HCT116 (cell line): ENCODE measurements around the gene COMTD1. TPM values are rescaled to one million over a fixed set of nuclear protein-coding genes. Genes with fewer than 3 reads are reported as not detected.

Experiments used
- ATAC-seq: fragments of 200-7000 bp; cut with Tn5 transposase; 2 replicates; pipeline ENCODE4 v1.9.1; 2020; ENCODE audit warnings: mild to moderate bottlenecking, moderate library complexity
- BruUV-seq: library from RNA; stranded (reverse); fragments of 400-500 nt; replicated peaks from 2 replicates; lab custom pipeline; 2021; lab: Mats Ljungman, UMichigan
- CTCF ChIA-PET: fragments of 300-600 bp; sonication (Branson Sonifier 250); formaldehyde crosslinking; loops from one replicate; lab custom pipeline; 2021; ENCODE audit warnings: antibody characterized with exemption; lab: Charles Lee
- POLR2A ChIA-PET: fragments of 300-600, 350-600 bp; sonication (Branson Sonifier 250); formaldehyde crosslinking; loops from one replicate; lab custom pipeline; 2021; ENCODE audit warnings: antibody characterized with exemption; lab: Charles Lee
- RAD21 ChIA-PET, 2 experiments: fragments of 300-600 bp; sonication (Branson Sonifier 250); formaldehyde crosslinking; loops; one replicate each; lab custom pipeline; 2023; ENCODE audit warnings: low total read pairs in 2 of 2; ENCODE audit not compliant: uncharacterized antibody in 2 of 2, unreplicated experiment in 2 of 2, low non-redundant PET in 1 of 2; lab: Charles Lee
- DNase-seq: peaks from one replicate; pipeline ENCODE4 v3.0.0-alpha.2; 2010; ENCODE audit warnings: low read depth, low spot score
- H2AFZ ChIP-seq: fragments of 200-600 bp; shearing (Covaris generic), sonication (generic); 2 replicates; pipeline ENCODE4 v1.6.1; 2017; ENCODE audit warnings: low read depth, mixed run types, mixed read lengths, antibody characterized with exemption, low read length; ENCODE audit not compliant: poor library complexity, severe bottlenecking
- H3K27ac ChIP-seq: 2 replicates; pipeline ENCODE4 v1.5.1; 2012; ENCODE audit warnings: low read depth, low read length
- H3K27me3 ChIP-seq: fragments of 200-600 bp; sonication (generic); 2 replicates; pipeline ENCODE4 v1.6.1; 2016; ENCODE audit warnings: mixed run types, low read length, mixed read lengths; ENCODE audit not compliant: insufficient read depth
- H3K36me3 ChIP-seq, 2 experiments: fragments of 200-500 bp in 1 of 2; fragments of 200-600 bp in 1 of 2; sonication (Bioruptor generic) in 1 of 2; sonication (generic) in 1 of 2; 2 replicates each; pipeline versions ENCODE4 v1.5.1 to v1.6.1; 2014 to 2016; ENCODE audit warnings: low read length in 2 of 2, inconsistent platforms in 1 of 2, mixed read lengths in 1 of 2, mixed run types in 1 of 2; ENCODE audit not compliant: insufficient read depth in 2 of 2, control insufficient read depth in 1 of 2
- H3K4me1 ChIP-seq, 2 experiments: fragments of 200-600 bp in 1 of 2; sonication (generic) in 1 of 2; 2 replicates each; pipeline versions ENCODE4 v1.5.1 to v1.6.1; 2012 to 2017; ENCODE audit warnings: low read length in 2 of 2, inconsistent platforms in 1 of 2, mild to moderate bottlenecking in 1 of 2, mixed read lengths in 1 of 2, mixed run types in 1 of 2, moderate library complexity in 1 of 2; ENCODE audit not compliant: insufficient read depth in 2 of 2, control insufficient read depth in 1 of 2
- H3K4me2 ChIP-seq: fragments of 200-600 bp; sonication (generic); 2 replicates; pipeline ENCODE4 v1.6.1; 2017; ENCODE audit warnings: mixed run types, low read length, mixed read lengths
- H3K4me3 ChIP-seq, 2 experiments: fragments of 200-600 bp in 1 of 2; sonication (generic) in 1 of 2; replicated peaks in 1 of 2; 2 replicates each; pipeline ENCODE4 v1.5.1; 2011 to 2016; ENCODE audit warnings: low read length in 2 of 2, control low read depth in 1 of 2, low read depth in 1 of 2, mild to moderate bottlenecking in 1 of 2, mixed read lengths in 1 of 2, mixed run types in 1 of 2
- H3K79me2 ChIP-seq: fragments of 200-600 bp; sonication (generic); 2 replicates; pipeline ENCODE4 v1.6.1; 2017; ENCODE audit warnings: mild to moderate bottlenecking, mixed run types, low read length, moderate library complexity, mixed read lengths; ENCODE audit not compliant: insufficient read depth
- H3K9ac ChIP-seq: fragments of 200-600 bp; sonication (generic); 2 replicates; pipeline ENCODE4 v1.6.1; 2016; ENCODE audit warnings: low read length, mixed read lengths
- H3K9me2 ChIP-seq: fragments of 200-600 bp; sonication (generic), shearing (Covaris generic); 2 replicates; pipeline ENCODE4 v1.6.1; 2017; ENCODE audit warnings: mixed run types, mild to moderate bottlenecking, moderate library complexity; ENCODE audit not compliant: insufficient read depth
- H3K9me3 ChIP-seq, 2 experiments: fragments of 200-500 bp in 1 of 2; fragments of 200-600 bp in 1 of 2; sonication (Bioruptor generic) in 1 of 2; sonication (generic) in 1 of 2; 2 replicates each; pipeline ENCODE4 v1.6.1; 2014 to 2017; ENCODE audit warnings: low read length in 2 of 2, mixed read lengths in 2 of 2, inconsistent platforms in 1 of 2, low read depth in 1 of 2, mild to moderate bottlenecking in 1 of 2, mixed run types in 1 of 2, moderate library complexity in 1 of 2; ENCODE audit not compliant: control insufficient read depth in 1 of 2, insufficient read depth in 1 of 2
- H4K20me1 ChIP-seq: fragments of 200-600 bp; sonication (generic), shearing (Covaris generic); 2 replicates; pipeline ENCODE4 v1.6.1; 2017; ENCODE audit warnings: mixed run types, mild to moderate bottlenecking, moderate library complexity; ENCODE audit not compliant: insufficient read depth
- EZH2 ChIP-seq: fragments of 200-600 bp; sonication (generic); IDR thresholded peaks from 2 replicates; pipeline ENCODE4 v1.6.1; 2017; ENCODE audit warnings: antibody characterized with exemption, mixed run types
- POLR2A ChIP-seq: IDR thresholded peaks from 2 replicates; pipeline ENCODE4 v1.7.0; 2011; ENCODE audit warnings: borderline replicate concordance; ENCODE audit not compliant: insufficient read depth, insufficient read length; ENCODE audit errors: extremely low read depth
- ZBTB33 ChIP-seq: IDR thresholded peaks from 2 replicates; pipeline ENCODE4 v1.6.1; 2011; ENCODE audit warnings: mild to moderate bottlenecking, low read length, moderate library complexity; ENCODE audit not compliant: insufficient replicate concordance; ENCODE audit errors: extremely low read depth
- ZNF274 ChIP-seq: fragments of 200-500 bp; sonication (Bioruptor generic); IDR thresholded peaks from 2 replicates; pipeline ENCODE4 v1.6.1; 2014; ENCODE audit warnings: mild to moderate bottlenecking, low read depth, low read length, inconsistent platforms
- intact Hi-C: fragments of 100-400 bp; cut with micrococcal nuclease; formaldehyde crosslinking; loops from 2 replicates; pipeline ENCODE4 v1.10.0; 2022
- total RNA-seq: library from RNA; stranded (reverse); gene quantifications from one replicate; pipeline ENCODE4 v1.2.1, GENCODE V29; 2021; ENCODE audit not compliant: unreplicated experiment

The COMTD1 gene
- total RNA-seq, 1 experiment from 2014 or later: 35.1 TPM

GRCh38 chr10:75239096-75239790 lies 3.5 kb upstream of the COMTD1 start:
- Histone ChIP-seq H3K27ac (no peak overlapping the region), H3K4me3 (no peak overlapping the region), H3K36me3 (no peaks in the 10 kb centered on the region), H3K4me2 (no peak overlapping the region), H3K9me3 (no peaks in the 10 kb centered on the region), H4K20me1 (no peaks in the 10 kb centered on the region), H3K4me1 (peaks cover 0 to 14% of the 10 kb centered on the region in 2 experiments; a peak in 2 of 4 replicates), H3K9me2 (no peaks in the 10 kb centered on the region), H2AFZ (no peak overlapping the region), H3K27me3 (no peaks in the 10 kb centered on the region), H3K79me2 (peaks cover 4% of the 10 kb centered on the region; the same call in 1 of the 2 replicates), H3K9ac (no peak overlapping the region)
- CTCF ChIA-PET: no interaction called here
- intact Hi-C loops: loop anchor here (5.0 kb wide), 2 partner anchors 997 to 1063 kb away; no protein-coding TSS in a partner anchor
- BruUV-seq: no TSS peak
- ATAC-seq: no peak
- TF ChIP-seq ZNF274: no peak
- TF ChIP-seq POLR2A: no peak
- TF ChIP-seq EZH2: no peak
- TF ChIP-seq ZBTB33: no peak
- POLR2A ChIA-PET: no interaction called here
- DNase-seq: no peak
- RAD21 ChIA-PET: no interaction called here
